OCI-LY7 (cell line): ENCODE results near the gene TOLLIP. TPM values are rescaled to one million over a fixed set of nuclear protein-coding genes. Genes with fewer than 3 reads are reported as not detected.

ENCODE experiments used
- BruUV-seq: library from RNA; stranded (reverse); fragments of 400-500 nt; replicated peaks from 2 replicates; lab custom pipeline; 2021; lab: Mats Ljungman, UMichigan
- CTCF ChIA-PET: fragments of 300-600 bp; sonication (Branson Sonifier 250); formaldehyde crosslinking; loops from one replicate; lab custom pipeline; 2022; ENCODE audit warnings: antibody characterized with exemption; ENCODE audit not compliant: unreplicated experiment; lab: Charles Lee
- POLR2A ChIA-PET: fragments of 300-600 bp; sonication (Branson Sonifier 250); formaldehyde crosslinking; loops from one replicate; lab custom pipeline; 2022; ENCODE audit warnings: antibody characterized with exemption; lab: Charles Lee
- DNase-seq: peaks from one replicate; pipeline ENCODE4 v3.0.0-alpha.2; 2015; ENCODE audit warnings: low spot score
- H2AFZ ChIP-seq: fragments of 200-600 bp; sonication (generic), shearing (Covaris generic); 2 replicates; pipeline ENCODE4 v1.6.1; 2014; ENCODE audit warnings: mild to moderate bottlenecking, antibody characterized with exemption, low read length, moderate library complexity
- H3K27ac ChIP-seq: fragments of 200-600 bp; sonication (generic); 2 replicates; pipeline ENCODE4 v1.5.1; 2014; ENCODE audit warnings: mixed run types, low read depth, mild to moderate bottlenecking, moderate library complexity, low read length, inconsistent platforms; ENCODE audit not compliant: poor library complexity, severe bottlenecking
- H3K36me3 ChIP-seq: fragments of 200-600 bp; sonication (generic); 2 replicates; pipeline ENCODE4 v1.6.1; 2014; ENCODE audit warnings: mild to moderate bottlenecking, antibody characterized with exemption, low read length, moderate library complexity, mixed read lengths; ENCODE audit not compliant: insufficient read depth
- H3K4me1 ChIP-seq: fragments of 200-600 bp; sonication (generic); 2 replicates; pipeline ENCODE4 v1.5.1; 2014; ENCODE audit warnings: mild to moderate bottlenecking, low read length; ENCODE audit not compliant: insufficient read depth, poor library complexity, severe bottlenecking
- H3K4me2 ChIP-seq: fragments of 200-600 bp; sonication (generic); 2 replicates; pipeline ENCODE4 v1.6.1; 2014; ENCODE audit warnings: mild to moderate bottlenecking, low read length
- H3K4me3 ChIP-seq: fragments of 200-600 bp; sonication (generic); 2 replicates; pipeline ENCODE4 v1.5.1; 2014; ENCODE audit warnings: mild to moderate bottlenecking, low read depth, low read length; ENCODE audit not compliant: poor library complexity, severe bottlenecking
- H3K79me2 ChIP-seq: fragments of 200-600 bp; sonication (generic); 2 replicates; pipeline ENCODE4 v1.6.1; 2016; ENCODE audit warnings: low read depth, mild to moderate bottlenecking, low read length, moderate library complexity, mixed read lengths; ENCODE audit not compliant: insufficient read depth
- H3K9me2 ChIP-seq: fragments of 200-600 bp; sonication (generic); 2 replicates; pipeline ENCODE4 v1.6.1; 2016; ENCODE audit warnings: mild to moderate bottlenecking, low read length, mixed read lengths; ENCODE audit not compliant: insufficient read depth
- H3K9me3 ChIP-seq: fragments of 200-600 bp; sonication (generic); 2 replicates; pipeline ENCODE4 v1.6.1; 2014; ENCODE audit warnings: mild to moderate bottlenecking, mixed run types, low read length, mixed read lengths
- H4K20me1 ChIP-seq: fragments of 200-600 bp; sonication (generic); 2 replicates; pipeline ENCODE4 v1.6.1; 2014; ENCODE audit warnings: mild to moderate bottlenecking, antibody characterized with exemption, low read length, moderate library complexity, mixed read lengths; ENCODE audit not compliant: insufficient read depth
- CTCF ChIP-seq: fragments of 200-600 bp; sonication (generic); conservative IDR thresholded peaks from 2 replicates; pipeline ENCODE4 v1.5.1; 2014; ENCODE audit warnings: mild to moderate bottlenecking, antibody characterized with exemption, low read length, moderate library complexity, mixed read lengths
- EZH2phosphoT487 ChIP-seq: fragments of 200-600 bp; sonication (generic); IDR thresholded peaks from 2 replicates; pipeline ENCODE4 v1.6.1; 2018; ENCODE audit warnings: low read depth, borderline replicate concordance, mild to moderate bottlenecking, mixed run types, antibody characterized with exemption, low read length, moderate library complexity, mixed read lengths
- intact Hi-C: fragments of 100-400 bp; cut with micrococcal nuclease; formaldehyde crosslinking; loops from one replicate; pipeline ENCODE4 v1.10.0; 2022; ENCODE audit not compliant: unreplicated experiment
- total RNA-seq, 2 experiments: library from RNA; depleted of rRNA in 1 of 2; stranded (reverse); fragments of >200 nt in 1 of 2; shearing (Covaris generic) in 1 of 2; gene quantifications; 2 replicates each; pipeline ENCODE4 v1.2.3, GENCODE V29; 2014 to 2022

TOLLIP gene
- total RNA-seq, 2 experiments from 2014 or later, result 15.9 to 37.1 TPM

- no peak for DNase-seq
- Histone ChIP-seq H3K36me3 (peaks cover 9% of the 10 kb centered on the region; the same call in 1 of the 2 replicates), H3K4me2 (no peak overlapping the region), H4K20me1 (no peaks in the 10 kb centered on the region), H3K79me2 (no peaks in the 10 kb centered on the region), H2AFZ (no peak overlapping the region), H3K4me3 (no peak overlapping the region), H3K9me3 (no peaks in the 10 kb centered on the region), H3K27ac (no peak overlapping the region), H3K9me2 (no peaks in the 10 kb centered on the region), H3K4me1 (no peaks in the 10 kb centered on the region)
- intact Hi-C loops, result no loop called here
- TF ChIP-seq CTCF, result no peak
- TF ChIP-seq EZH2phosphoT487, result no peak
- POLR2A ChIA-PET, result no interaction called here
- CTCF ChIA-PET, result no interaction called here
- no TSS peak for BruUV-seq
Observed at GRCh38 chr11:1298695-1299492, 10.5 kb downstream of the TOLLIP start.

- Histone ChIP-seq H2AFZ (no peak overlapping the region), H3K36me3 (peaks cover 9% of the 10 kb centered on the region; the same call in 1 of the 2 replicates), H3K4me2 (no peak overlapping the region), H3K9me3 (no peaks in the 10 kb centered on the region), H3K27ac (no peak overlapping the region), H3K79me2 (no peaks in the 10 kb centered on the region), H3K4me3 (no peak overlapping the region), H3K4me1 (no peaks in the 10 kb centered on the region), H4K20me1 (no peaks in the 10 kb centered on the region), H3K9me2 (no peaks in the 10 kb centered on the region)
- TF ChIP-seq CTCF (no peak), EZH2phosphoT487 (no peak)
- BruUV-seq, result no TSS peak
- DNase-seq, result no peak
- CTCF ChIA-PET, result no interaction called here
- POLR2A ChIA-PET, result no interaction called here
- intact Hi-C loops, result no loop called here
Observed at GRCh38 chr11:1297576-1298473, 11.6 kb downstream of the TOLLIP start.
